ENCODE data around the gene TTL.

The TTL gene

DNA sequence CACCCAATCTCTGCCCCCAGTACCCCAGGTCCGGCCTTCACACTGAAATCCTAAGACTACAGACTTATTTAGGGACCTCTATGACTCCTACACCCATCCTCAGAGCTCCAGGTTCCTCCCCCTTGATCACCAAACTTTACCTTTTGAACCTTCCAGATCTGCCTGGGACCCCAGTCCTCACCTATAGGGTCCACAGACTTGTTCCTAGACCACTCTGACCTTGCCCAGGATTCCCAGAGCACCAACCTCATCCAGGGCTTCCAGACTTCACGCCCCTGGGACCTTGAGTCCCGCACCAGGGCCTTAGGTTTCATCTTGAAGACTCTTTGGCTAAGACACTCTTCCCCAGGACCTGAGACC is 102.9 kb downstream of the TTL start:
- no peak for DNase-seq

DNA sequence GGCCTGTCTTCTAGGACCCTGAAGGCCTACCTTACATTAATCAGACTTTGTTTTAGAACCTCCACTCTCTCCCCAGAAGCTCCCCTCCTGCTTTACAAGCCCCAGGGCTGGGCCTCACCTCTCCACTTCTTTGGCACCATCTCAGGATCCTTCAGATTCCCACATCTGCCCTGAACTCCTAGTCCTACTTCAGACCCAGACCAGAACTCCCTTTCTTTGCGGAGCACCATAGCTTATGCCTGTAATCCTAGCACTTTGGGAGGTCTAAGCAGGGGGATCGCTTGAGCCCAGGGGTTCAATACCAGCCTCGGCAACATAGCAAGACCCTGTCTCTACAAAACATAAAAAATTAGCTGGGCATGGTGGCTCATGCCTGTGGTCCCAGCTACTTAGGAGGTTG is 103.4 kb downstream of the TTL start:
- DNase-seq = no peak

DNA sequence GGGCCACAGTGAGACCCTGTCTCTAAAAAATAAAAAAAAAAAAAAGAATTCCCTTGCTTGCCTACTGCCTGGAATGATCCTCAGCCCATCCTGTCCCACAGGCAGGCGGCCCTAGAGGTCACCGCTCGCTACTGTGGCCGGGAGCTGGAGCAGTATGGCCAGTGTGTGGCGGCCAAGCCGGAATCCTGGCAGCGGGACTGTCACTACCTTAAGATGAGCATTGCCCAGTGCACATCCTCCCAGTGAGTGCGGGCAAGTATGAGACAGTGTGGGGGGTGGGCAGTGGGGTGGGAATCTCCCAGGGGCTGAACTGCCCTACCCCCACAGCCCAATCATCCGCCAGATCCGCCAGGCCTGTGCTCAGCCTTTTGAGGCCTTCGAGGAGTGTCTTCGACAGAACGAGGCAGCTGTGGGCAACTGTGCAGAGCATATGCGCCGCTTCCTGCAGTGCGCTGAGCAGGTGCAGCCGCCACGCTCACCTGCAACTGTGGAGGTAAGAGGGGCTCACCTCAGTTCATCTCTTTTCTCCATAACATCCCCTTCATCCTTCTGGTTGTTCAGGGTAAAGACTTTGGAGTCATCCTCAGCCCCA is 104.0 kb downstream of the TTL start:
- no peak for DNase-seq

DNA sequence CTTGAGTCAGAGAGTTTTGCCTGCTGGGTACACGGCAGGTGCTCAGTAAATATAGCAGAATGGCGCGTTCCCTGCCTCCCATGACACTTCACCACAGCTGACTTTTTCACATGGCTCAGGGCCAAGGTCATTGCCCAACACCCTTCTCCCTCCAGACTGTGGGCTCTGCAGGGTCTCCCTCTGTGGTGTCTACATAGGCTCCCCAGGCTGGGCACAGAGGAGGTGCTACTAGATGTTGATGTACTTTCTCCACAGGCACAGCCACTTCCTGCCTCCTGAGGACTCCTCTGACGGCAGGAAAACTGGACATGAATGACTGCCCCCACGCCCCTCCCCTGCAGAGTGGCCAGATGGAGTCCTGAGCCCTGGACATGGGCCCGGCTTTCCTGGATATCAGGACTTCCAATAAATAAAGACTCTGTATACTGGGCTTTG is 106.7 kb downstream of the TTL start:
- DNase-seq = no peak
